SU-DHL-6 (cell line): ENCODE data around the gene SHROOM4.

Experiments
- H2AFZ ChIP-seq: fragments of 200-600 bp; sonication (generic); 2 replicates; pipeline ENCODE4 v1.6.1; 2014; ENCODE audit warnings: low read depth, mild to moderate bottlenecking, moderate library complexity, mixed read lengths, antibody characterized with exemption, low read length; ENCODE audit not compliant: severe bottlenecking
- H3F3A ChIP-seq: fragments of 200-600 bp; shearing (Covaris generic); 2 replicates; pipeline ENCODE4 v1.6.0; 2016; ENCODE audit warnings: antibody characterized with exemption, mild to moderate bottlenecking; ENCODE audit not compliant: insufficient read depth
- H3K27ac ChIP-seq: fragments of 200-600 bp; sonication (generic); 2 replicates; pipeline ENCODE4 v1.5.1; 2016; ENCODE audit warnings: low read depth, mild to moderate bottlenecking, low read length, moderate library complexity, mixed read lengths
- H3K27me3 ChIP-seq: fragments of 200-600 bp; sonication (generic), shearing (Covaris generic); 2 replicates; pipeline ENCODE4 v1.6.0; 2014; ENCODE audit warnings: mild to moderate bottlenecking, low read length
- H3K36me3 ChIP-seq: fragments of 200-600 bp; sonication (generic); 2 replicates; pipeline ENCODE4 v1.6.1; 2014; ENCODE audit warnings: mild to moderate bottlenecking, low read length, mixed read lengths
- H3K4me2 ChIP-seq: fragments of 300-600, 200-600 bp; shearing (Covaris generic), sonication (generic); 2 replicates; pipeline ENCODE4 v1.6.0; 2014; ENCODE audit warnings: low read length, low read depth, mild to moderate bottlenecking; ENCODE audit not compliant: poor library complexity, severe bottlenecking
- H3K4me3 ChIP-seq: fragments of 200-600 bp; sonication (generic); 2 replicates; pipeline ENCODE4 v1.5.1; 2014; ENCODE audit warnings: antibody characterized with exemption, low read length, mild to moderate bottlenecking, mixed read lengths; ENCODE audit not compliant: insufficient read depth, poor library complexity, severe bottlenecking
- H3K79me2 ChIP-seq: fragments of 200-600 bp; sonication (generic); 2 replicates; pipeline ENCODE4 v1.6.1; 2014; ENCODE audit warnings: mild to moderate bottlenecking, low read length, moderate library complexity; ENCODE audit not compliant: insufficient read depth
- H3K9ac ChIP-seq: fragments of 200-600 bp; sonication (generic); 2 replicates; pipeline ENCODE4 v1.7.0; 2014; ENCODE audit warnings: mild to moderate bottlenecking, low read length
- H3K9me2 ChIP-seq: fragments of 200-600 bp; sonication (generic); replicated peaks from 2 replicates; pipeline ENCODE4 v1.6.1; 2014; ENCODE audit warnings: low read length; ENCODE audit not compliant: insufficient read depth
- H3K9me3 ChIP-seq: fragments of 200-600 bp; sonication (generic); 2 replicates; pipeline ENCODE4 v1.6.1; 2014; ENCODE audit warnings: low read length, mixed read lengths; ENCODE audit not compliant: insufficient read depth
- H4K20me1 ChIP-seq: fragments of 200-600 bp; sonication (generic); 2 replicates; pipeline ENCODE4 v1.6.1; 2014; ENCODE audit warnings: low read depth, mild to moderate bottlenecking, antibody characterized with exemption, low read length, moderate library complexity, mixed read lengths
- CTCF ChIP-seq: fragments of 200-600 bp; sonication (generic); IDR thresholded peaks from one replicate; pipeline ENCODE4 v1.5.1; 2017; ENCODE audit warnings: antibody characterized with exemption, mild to moderate bottlenecking, low read length, moderate library complexity; ENCODE audit not compliant: insufficient read depth, poor library complexity, severe bottlenecking
- EZH2phosphoT487 ChIP-seq: fragments of 200-600 bp; sonication (generic), shearing (Covaris generic); conservative IDR thresholded peaks from 2 replicates; pipeline ENCODE4 v1.6.1; 2018; ENCODE audit warnings: mild to moderate bottlenecking, antibody characterized with exemption, low read length, moderate library complexity, mixed read lengths

Gene SHROOM4

DNA sequence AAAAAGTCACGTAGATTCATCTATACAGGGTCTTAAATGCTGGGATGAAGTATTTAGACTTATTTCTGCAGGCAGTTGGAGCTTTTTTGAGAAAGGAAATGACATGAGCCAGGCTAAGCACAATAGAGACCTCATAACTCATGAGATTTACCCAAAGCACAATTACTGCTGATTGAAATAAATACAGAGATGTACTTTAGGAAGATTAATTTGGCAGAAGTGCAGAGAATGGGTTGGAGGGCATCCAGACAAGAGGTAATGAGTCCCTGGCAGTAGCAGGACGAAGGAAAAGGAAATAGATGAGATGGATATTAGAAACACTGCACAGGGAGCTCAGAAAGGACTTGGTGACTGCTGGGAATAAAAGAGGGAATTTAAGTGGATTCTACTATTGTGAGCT, 129.1 kb downstream of the SHROOM4 start:
- TF ChIP-seq EZH2phosphoT487 (no peak), CTCF (no peak)
- Histone ChIP-seq H3K9me2 (no peaks in the 10 kb centered on the region), H3K4me3 (no peak overlapping the region), H3K27ac (no peak overlapping the region), H4K20me1 (no peaks in the 10 kb centered on the region), H3K27me3 (no peaks in the 10 kb centered on the region), H3K9me3 (no peaks in the 10 kb centered on the region), H3K79me2 (no peaks in the 10 kb centered on the region), H3F3A (no peaks in the 10 kb centered on the region), H2AFZ (no peak overlapping the region), H3K4me2 (no peak overlapping the region), H3K9ac (no peak overlapping the region), H3K36me3 (no peaks in the 10 kb centered on the region)

- H2AFZ ChIP-seq: no peak overlapping the region
- H4K20me1 ChIP-seq: no peaks in the 10 kb centered on the region
- no peak overlapping the region for H3K27ac ChIP-seq
- H3F3A ChIP-seq: no peaks in the 10 kb centered on the region
- H3K79me2 ChIP-seq: no peaks in the 10 kb centered on the region
- no peak overlapping the region for H3K4me2 ChIP-seq
- no peaks in the 10 kb centered on the region for H3K36me3 ChIP-seq
- H3K9me2 ChIP-seq: no peaks in the 10 kb centered on the region
- H3K27me3 ChIP-seq: no peaks in the 10 kb centered on the region
- TF ChIP-seq CTCF (no peak), EZH2phosphoT487 (no peak)
- H3K9ac ChIP-seq: no peak overlapping the region
- no peaks in the 10 kb centered on the region for H3K9me3 ChIP-seq
- H3K4me3 ChIP-seq: no peak overlapping the region
These were observed 133.0 kb downstream of the SHROOM4 start for GRCh38 chrX:50680990-50681389.

- Histone ChIP-seq H4K20me1 (no peaks in the 10 kb centered on the region), H3K27me3 (no peaks in the 10 kb centered on the region), H3K36me3 (no peaks in the 10 kb centered on the region), H3K9me2 (no peaks in the 10 kb centered on the region), H2AFZ (no peak overlapping the region), H3K4me3 (no peak overlapping the region), H3K9ac (no peak overlapping the region), H3F3A (no peaks in the 10 kb centered on the region), H3K27ac (no peak overlapping the region), H3K79me2 (no peaks in the 10 kb centered on the region), H3K4me2 (no peak overlapping the region), H3K9me3 (no peaks in the 10 kb centered on the region)
- TF ChIP-seq EZH2phosphoT487 (no peak), CTCF (no peak)
These were observed 136.2 kb downstream of the SHROOM4 start for GRCh38 chrX:50677789-50678188.
